Measurements from ENCODE around the gene RASAL3. TPM values are rescaled to one million over a fixed set of nuclear protein-coding genes. Genes with fewer than 3 reads are reported as not detected.
"Not testable (repeated sequence)": the region's sequence is repeated elsewhere in the genome, so short reads cannot be mapped to it uniquely, and the experiment has no call there.

The RASAL3 gene
- total RNA-seq, 4 donors from 2014 or later: 0.51 to 4.3 (median 1.1) TPM; not detected in 1

GRCh38 chr19:15475611-15476010 lies 11.3 kb upstream of the RASAL3 start:
- intact Hi-C loops (cut with DNase I; ENCODE audit: low total_unique reads): no loop called here
- Histone ChIP-seq H3K27ac (no peak overlapping the region), H3K9me3 (no peaks in the 10 kb centered on the region), H3K4me3 (no peak overlapping the region), H3K4me1 (no peaks in the 10 kb centered on the region), H3K36me3 (no peaks in the 10 kb centered on the region), H3K27me3 (no peaks in the 10 kb centered on the region)
- DNase-seq: no peak
- TF ChIP-seq, protein P1, sequence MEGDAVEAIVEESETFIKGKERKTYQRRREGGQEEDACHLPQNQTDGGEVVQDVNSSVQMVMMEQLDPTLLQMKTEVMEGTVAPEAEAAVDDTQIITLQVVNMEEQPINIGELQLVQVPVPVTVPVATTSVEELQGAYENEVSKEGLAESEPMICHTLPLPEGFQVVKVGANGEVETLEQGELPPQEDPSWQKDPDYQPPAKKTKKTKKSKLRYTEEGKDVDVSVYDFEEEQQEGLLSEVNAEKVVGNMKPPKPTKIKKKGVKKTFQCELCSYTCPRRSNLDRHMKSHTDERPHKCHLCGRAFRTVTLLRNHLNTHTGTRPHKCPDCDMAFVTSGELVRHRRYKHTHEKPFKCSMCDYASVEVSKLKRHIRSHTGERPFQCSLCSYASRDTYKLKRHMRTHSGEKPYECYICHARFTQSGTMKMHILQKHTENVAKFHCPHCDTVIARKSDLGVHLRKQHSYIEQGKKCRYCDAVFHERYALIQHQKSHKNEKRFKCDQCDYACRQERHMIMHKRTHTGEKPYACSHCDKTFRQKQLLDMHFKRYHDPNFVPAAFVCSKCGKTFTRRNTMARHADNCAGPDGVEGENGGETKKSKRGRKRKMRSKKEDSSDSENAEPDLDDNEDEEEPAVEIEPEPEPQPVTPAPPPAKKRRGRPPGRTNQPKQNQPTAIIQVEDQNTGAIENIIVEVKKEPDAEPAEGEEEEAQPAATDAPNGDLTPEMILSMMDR (IDR thresholded peaks at IDR 0.05): no peak
- TF ChIP-seq POLR2A (IDR thresholded peaks at IDR 0.05): no peak

DNA sequence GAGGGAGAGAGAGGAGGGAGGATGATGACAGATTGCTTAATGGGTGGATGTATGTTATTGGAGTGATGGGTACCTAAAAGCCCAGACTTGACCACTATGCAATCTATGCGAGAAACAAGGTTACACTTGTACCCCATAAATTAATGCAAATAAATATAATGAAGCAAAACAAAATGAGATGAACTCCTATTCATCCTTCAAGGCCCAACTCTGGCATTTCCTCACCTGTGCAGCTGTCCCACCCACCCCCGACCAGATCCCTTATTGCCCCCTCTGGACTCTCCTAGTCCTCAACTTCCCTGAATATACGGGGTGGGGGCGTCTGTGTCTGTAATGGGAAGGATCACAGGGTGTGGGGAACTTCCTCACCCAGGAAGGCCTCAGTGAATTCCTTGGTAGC lies 10.8 kb upstream of the RASAL3 start:
- H3K9me3 ChIP-seq: no peaks in the 10 kb centered on the region
- no peaks in the 10 kb centered on the region for H3K36me3 ChIP-seq
- H3K27ac ChIP-seq: no peak overlapping the region
- intact Hi-C loops (cut with DNase I; ENCODE audit: low total_unique reads): no loop called here
- H3K4me1 ChIP-seq: no peaks in the 10 kb centered on the region
- DNase-seq: no peak
- H3K4me3 ChIP-seq: no peak overlapping the region
- TF ChIP-seq, protein P1 (IDR thresholded peaks at IDR 0.05): no peak
- H3K27me3 ChIP-seq: no peaks in the 10 kb centered on the region

DNA sequence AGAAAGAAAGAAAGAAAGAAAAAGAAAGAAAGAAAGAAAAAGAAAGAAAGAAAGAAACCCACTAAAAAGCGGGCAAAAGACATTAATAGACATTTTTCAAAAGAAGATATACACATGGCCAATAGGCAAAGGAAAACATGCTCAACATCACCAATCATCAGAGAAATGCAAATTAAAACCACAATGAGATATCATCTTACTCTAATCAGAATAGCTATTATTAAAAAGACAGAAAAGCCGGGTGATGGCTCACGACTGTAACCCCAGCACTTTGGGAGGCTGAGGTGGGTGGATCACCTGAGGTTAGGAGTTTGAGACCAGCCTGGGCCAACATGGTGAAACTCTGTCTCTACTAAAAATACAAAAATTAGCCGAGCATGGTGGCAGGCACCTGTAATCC lies 9.5 kb upstream of the RASAL3 start:
- H3K36me3 ChIP-seq; H3K9me3 ChIP-seq; H3K27me3 ChIP-seq; H3K4me3 ChIP-seq; intact Hi-C loops (cut with DNase I; ENCODE audit: low total_unique reads); DNase-seq; H3K27ac ChIP-seq; H3K4me1 ChIP-seq: not testable (repeated sequence)

DNA sequence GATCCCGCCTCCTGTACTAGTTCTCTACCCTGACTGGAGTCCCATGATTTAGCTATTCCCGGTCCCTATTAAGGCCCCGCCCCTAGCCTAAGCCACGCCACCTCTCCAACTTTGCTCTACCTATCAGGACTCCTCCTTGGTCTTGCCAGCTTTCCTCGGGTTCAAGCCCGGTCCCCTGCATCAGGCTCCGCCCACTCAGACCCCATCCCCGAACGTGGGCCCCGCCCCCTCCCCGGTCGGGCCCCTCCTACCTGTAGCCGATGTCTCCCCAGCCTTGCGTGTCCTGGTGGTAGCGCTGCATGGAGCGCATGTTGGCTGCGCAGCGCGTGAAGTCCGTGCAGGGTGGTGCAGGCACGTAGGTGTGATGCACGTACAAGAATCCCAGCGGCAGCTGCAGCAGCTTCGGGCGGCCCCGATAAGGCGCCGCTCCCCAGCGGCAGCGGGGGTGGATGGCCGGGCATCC lies 7.3 kb upstream of the RASAL3 start:
- no peak for TF ChIP-seq POLR2A (IDR thresholded peaks at IDR 0.05)
- TF ChIP-seq, protein P1 (IDR thresholded peaks at IDR 0.05): no peak
- no peak overlapping the region for H3K27ac ChIP-seq

DNA sequence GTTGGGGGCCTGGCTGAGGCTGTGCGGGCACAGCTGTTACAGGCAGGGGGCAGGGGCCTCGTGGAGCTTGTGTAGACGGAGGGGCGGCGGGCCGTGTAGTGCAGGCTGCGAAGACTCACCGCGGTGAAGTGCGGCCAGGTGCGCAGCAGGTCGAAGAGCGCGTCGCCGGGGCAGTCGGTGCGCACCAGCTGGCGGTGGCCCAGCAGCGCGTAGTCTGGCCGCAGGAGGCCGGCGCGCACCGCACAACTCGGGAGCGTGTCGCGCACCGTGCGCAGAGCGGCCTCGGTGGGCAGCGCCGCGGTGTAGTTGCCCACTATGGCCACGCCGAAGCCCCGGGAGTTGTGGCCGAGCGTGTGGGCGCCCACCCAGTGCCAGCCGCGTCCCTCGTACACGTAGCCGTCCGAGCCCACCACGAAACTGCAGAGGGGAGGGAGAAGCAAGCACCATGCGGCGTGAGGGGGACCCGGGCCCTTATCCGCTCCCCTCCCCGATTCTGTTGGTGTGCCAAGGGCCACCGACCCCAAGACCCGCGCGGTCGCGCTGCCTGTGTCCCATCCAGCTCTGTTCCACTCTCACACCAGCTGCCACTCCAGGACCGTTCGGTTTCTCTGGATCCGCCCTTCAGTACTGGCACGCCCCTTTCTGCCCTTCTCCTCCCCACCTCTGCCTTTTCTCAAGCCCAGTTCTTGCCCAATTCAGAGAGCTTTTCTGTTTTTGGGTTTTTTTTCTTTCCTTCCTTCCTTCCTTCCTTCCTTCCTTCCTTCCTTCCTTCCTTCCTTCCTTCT lies 5.4 kb upstream of the RASAL3 start:
- Histone ChIP-seq H3K4me3 (peak overlapping the region; percentile 9 to 14), H3K9me3 (no peaks in the 10 kb centered on the region), H3K27ac (no peak overlapping the region), H3K4me1 (peaks cover 0 to 8% of the 10 kb centered on the region in 2 donors), H3K36me3 (no peaks in the 10 kb centered on the region), H3K27me3 (peaks cover 0 to 5% of the 10 kb centered on the region in 2 donors)
- DNase-seq: no peak
- intact Hi-C loops (cut with DNase I; ENCODE audit: low total_unique reads): no loop called here
- TF ChIP-seq POLR2A (IDR thresholded peaks at IDR 0.05): no peak
- TF ChIP-seq, protein P1 (IDR thresholded peaks at IDR 0.05): no peak

More for the DNA sequence above, 7.3 kb upstream of the RASAL3 start:
- H3K36me3 ChIP-seq: no peaks in the 10 kb centered on the region
- intact Hi-C loops (cut with DNase I; ENCODE audit: low total_unique reads): no loop called here
- H3K9me3 ChIP-seq: no peaks in the 10 kb centered on the region
- H3K27me3 ChIP-seq: peaks cover 0 to 5% of the 10 kb centered on the region in 2 donors
- no peak for DNase-seq
- H3K4me1 ChIP-seq: peaks cover 0 to 8% of the 10 kb centered on the region in 2 donors
- no peak overlapping the region for H3K4me3 ChIP-seq
